Stimulated activated CD8-positive, alpha-beta memory T cell treated with anti-CD3 and anti-CD28 coated beads, Interleukin-7, amount 100 ng/mL, for 24 hours (primary cell): ENCODE data around the gene UTP15.

Source experiments
- DNase-seq: peaks from one replicate; pipeline ENCODE4 v3.0.0-alpha.2; 2020; ENCODE audit warnings: low read depth

Gene UTP15

GRCh38 chr5:73564675-73565074 lies 868 bp upstream of the UTP15 start:
- no peak for DNase-seq

GRCh38 chr5:73565969-73566547 lies 515 bp downstream of the UTP15 start:
- no peak for DNase-seq

GRCh38 chr5:73582285-73583145 lies 17.0 kb downstream of the UTP15 start:
- no peak for DNase-seq

GRCh38 chr5:73587923-73588322 lies 22.4 kb downstream of the UTP15 start:
- DNase-seq: no peak

- DNase-seq: no peak
These were observed 25.7 kb downstream of the UTP15 start for GRCh38 chr5:73591102-73591695.

- no peak for DNase-seq
These were observed 26.4 kb downstream of the UTP15 start for GRCh38 chr5:73591698-73592501.

- no peak for DNase-seq
These were observed 27.0 kb downstream of the UTP15 start for GRCh38 chr5:73592551-73592950.

- no peak for DNase-seq
These were observed 31.3 kb downstream of the UTP15 start for GRCh38 chr5:73596705-73597328.

- no peak for DNase-seq
These were observed 33.8 kb downstream of the UTP15 start for GRCh38 chr5:73599380-73599779.

- DNase-seq: no peak
These were observed 38.5 kb downstream of the UTP15 start for GRCh38 chr5:73603998-73604397.

- no peak for DNase-seq
These were observed 39.9 kb downstream of the UTP15 start for GRCh38 chr5:73605223-73606087.

GRCh38 chr5:73606206-73606753 lies 40.7 kb downstream of the UTP15 start:
- no peak for DNase-seq

GRCh38 chr5:73607228-73607627 lies 41.7 kb downstream of the UTP15 start:
- DNase-seq: no peak

GRCh38 chr5:73612799-73613198 lies 47.3 kb downstream of the UTP15 start:
- DNase-seq: no peak

- DNase-seq: no peak
These were observed 49.5 kb downstream of the UTP15 start for GRCh38 chr5:73615085-73615484.

GRCh38 chr5:73615947-73616346 lies 50.4 kb downstream of the UTP15 start:
- no peak for DNase-seq

GRCh38 chr5:73617510-73618279 lies 52.2 kb downstream of the UTP15 start:
- DNase-seq: no peak

GRCh38 chr5:73619606-73620333 lies 54.2 kb downstream of the UTP15 start:
- DNase-seq: no peak

- no peak for DNase-seq
These were observed 54.8 kb downstream of the UTP15 start for GRCh38 chr5:73620334-73620687.
